ENCODE data around the gene TPM1.
"Not testable (repeated sequence)": the region's sequence is repeated elsewhere in the genome, so short reads cannot be mapped to it uniquely, and the experiment has no call there.

Gene TPM1

GRCh38 chr15:63075984-63076713 is 33.6 kb downstream of the TPM1 start:
- ATAC-seq: no peak

- no peak for ATAC-seq
Measured at GRCh38 chr15:63076714-63077046, 34.1 kb downstream of the TPM1 start.

GRCh38 chr15:63077952-63078351 is 35.4 kb downstream of the TPM1 start:
- ATAC-seq: no peak

- ATAC-seq: no peak
Measured at GRCh38 chr15:63079947-63080626, 37.5 kb downstream of the TPM1 start.

- ATAC-seq: no peak
Measured at GRCh38 chr15:63080634-63081250, 38.2 kb downstream of the TPM1 start.

- no peak for ATAC-seq
Measured at GRCh38 chr15:63082366-63082765, 39.8 kb downstream of the TPM1 start.

- ATAC-seq: no peak
Measured at GRCh38 chr15:63083044-63083443, 40.5 kb downstream of the TPM1 start.

GRCh38 chr15:63083541-63083940 is 41.0 kb downstream of the TPM1 start:
- no peak for ATAC-seq

GRCh38 chr15:63084806-63085205 is 42.3 kb downstream of the TPM1 start:
- ATAC-seq: no peak

GRCh38 chr15:63085289-63085688 is 42.7 kb downstream of the TPM1 start:
- ATAC-seq: no peak

GRCh38 chr15:63086271-63086670 is 43.7 kb downstream of the TPM1 start:
- ATAC-seq: no peak

- no peak for ATAC-seq
Measured at GRCh38 chr15:63086947-63087346, 44.4 kb downstream of the TPM1 start.

- ATAC-seq: no peak
Measured at GRCh38 chr15:63088533-63089245, 46.1 kb downstream of the TPM1 start.

GRCh38 chr15:63089260-63090043 is 46.9 kb downstream of the TPM1 start:
- ATAC-seq: no peak

- ATAC-seq: no peak
Measured at GRCh38 chr15:63090472-63090871, 47.9 kb downstream of the TPM1 start.

GRCh38 chr15:63090887-63091286 is 48.3 kb downstream of the TPM1 start:
- ATAC-seq: no peak

- ATAC-seq: no peak
Measured at GRCh38 chr15:63091679-63092446, 49.3 kb downstream of the TPM1 start.

GRCh38 chr15:63093486-63094205 is 51.1 kb downstream of the TPM1 start:
- ATAC-seq: peak; percentile 85 to 91

GRCh38 chr15:63094495-63094931 is 52.0 kb downstream of the TPM1 start:
- ATAC-seq: no peak

GRCh38 chr15:63096178-63096577 is 53.6 kb downstream of the TPM1 start:
- no peak for ATAC-seq

- not testable (repeated sequence) for ATAC-seq
Measured at GRCh38 chr15:63098901-63099300, 56.4 kb downstream of the TPM1 start.
